GM19351 (cell line): Measurements from ENCODE around the gene ZNF521.
"Not testable (repeated sequence)": the region's sequence is repeated elsewhere in the genome, so short reads cannot be mapped to it uniquely, and the experiment has no call there.

Experiments
- ATAC-seq: cut with Tn5 transposase; IDR thresholded peaks from one replicate; pipeline ENCODE4 v1.9.1; 2021; ENCODE audit warnings: mild to moderate bottlenecking, moderate library complexity; ENCODE audit not compliant: unreplicated experiment

The ZNF521 gene

DNA sequence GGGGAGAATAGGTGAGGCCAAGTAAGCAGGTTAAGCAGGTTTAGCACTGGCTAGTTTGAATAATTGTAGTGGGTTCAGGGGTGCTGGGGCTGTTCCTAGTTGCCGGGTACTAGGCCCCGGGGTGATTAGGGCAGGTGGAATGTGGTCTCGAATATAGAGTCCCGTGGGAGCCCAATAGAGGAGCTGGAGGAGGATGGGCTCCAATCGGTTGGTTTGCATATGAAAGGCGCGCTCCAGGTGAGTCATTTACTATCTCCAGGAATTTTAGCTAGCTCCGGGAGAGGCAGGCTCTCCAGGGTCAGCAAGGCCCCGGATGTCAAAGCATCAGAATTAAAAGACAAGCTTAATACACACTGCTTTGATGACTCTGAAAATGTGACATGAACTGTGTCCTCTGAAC, 304.0 kb downstream of the ZNF521 start:
- ATAC-seq = no peak

DNA sequence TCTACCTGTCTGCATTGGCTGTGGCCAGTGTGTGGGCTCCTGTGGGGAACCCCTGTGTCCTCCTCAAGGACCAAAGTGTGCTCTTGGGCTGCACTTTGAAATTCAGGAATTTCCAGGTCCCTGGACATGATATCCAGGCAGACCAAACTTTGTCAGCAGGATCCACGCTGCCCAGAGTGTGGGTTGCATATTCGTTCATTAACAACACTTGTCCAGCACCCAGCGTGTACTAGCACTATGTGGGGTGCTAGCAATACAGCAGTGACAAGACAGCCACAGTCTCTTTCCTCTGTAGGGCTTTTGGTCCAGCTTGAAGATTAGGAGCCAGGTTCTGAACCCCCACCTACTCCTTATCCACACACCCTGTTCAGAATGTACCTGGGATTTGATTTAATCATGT, 304.5 kb downstream of the ZNF521 start:
- ATAC-seq = no peak

DNA sequence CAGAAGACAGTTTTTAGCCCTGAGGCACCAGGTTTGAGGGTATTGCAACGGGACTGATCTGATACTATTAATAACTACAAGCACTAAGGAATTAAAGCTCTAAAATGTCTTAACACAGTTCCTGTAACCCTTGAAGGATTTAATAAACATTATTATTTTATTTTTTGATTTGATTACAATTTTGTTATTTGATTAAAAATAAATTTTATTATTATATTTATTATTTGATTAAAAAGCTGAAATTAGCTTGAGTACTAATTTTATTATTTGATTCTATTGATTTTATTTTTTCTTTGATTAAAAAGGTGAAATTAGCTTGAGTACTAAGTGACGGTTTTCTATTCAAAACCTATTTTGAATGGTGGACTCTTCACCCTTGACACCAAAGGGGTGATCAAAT, 307.3 kb downstream of the ZNF521 start:
- no peak for ATAC-seq

DNA sequence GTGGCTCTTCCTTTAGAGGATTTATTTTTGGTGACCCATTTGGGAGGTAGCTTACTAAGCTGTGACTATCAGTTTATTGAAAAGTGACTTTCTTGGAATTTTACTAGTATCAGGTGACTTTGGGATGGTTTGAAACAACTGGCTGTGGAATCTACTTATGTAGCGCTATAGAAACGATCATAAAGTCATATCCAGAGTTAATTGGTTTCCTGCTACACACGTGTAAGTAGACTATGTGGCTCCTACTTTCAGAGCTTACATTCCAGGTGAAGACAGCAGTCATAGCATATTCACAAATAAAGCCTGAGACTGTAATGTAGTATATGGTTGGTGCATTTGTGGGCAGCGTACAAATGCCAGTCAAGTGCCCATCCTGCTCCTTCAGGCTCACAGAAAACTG, 308.9 kb downstream of the ZNF521 start:
- no peak for ATAC-seq

DNA sequence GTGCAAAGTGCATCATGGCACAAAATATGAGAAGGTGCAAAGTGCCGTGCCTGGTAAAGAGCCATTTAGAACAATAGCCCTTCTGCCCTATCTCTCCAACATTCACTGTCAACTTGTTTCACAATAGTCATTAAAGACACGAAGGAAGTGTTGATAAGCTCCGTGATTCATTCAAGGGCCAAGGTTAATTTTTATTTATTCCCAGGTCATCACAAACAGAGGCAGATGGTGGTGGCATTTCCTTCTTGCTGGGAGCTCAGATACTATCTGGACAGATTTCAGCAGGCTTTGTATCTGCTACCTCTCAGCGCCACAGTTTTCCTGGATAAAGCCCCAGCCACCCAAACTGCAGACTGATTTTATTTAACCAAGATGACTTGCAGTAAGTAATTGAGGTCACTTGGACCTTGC, 309.3 kb downstream of the ZNF521 start:
- ATAC-seq = no peak

DNA sequence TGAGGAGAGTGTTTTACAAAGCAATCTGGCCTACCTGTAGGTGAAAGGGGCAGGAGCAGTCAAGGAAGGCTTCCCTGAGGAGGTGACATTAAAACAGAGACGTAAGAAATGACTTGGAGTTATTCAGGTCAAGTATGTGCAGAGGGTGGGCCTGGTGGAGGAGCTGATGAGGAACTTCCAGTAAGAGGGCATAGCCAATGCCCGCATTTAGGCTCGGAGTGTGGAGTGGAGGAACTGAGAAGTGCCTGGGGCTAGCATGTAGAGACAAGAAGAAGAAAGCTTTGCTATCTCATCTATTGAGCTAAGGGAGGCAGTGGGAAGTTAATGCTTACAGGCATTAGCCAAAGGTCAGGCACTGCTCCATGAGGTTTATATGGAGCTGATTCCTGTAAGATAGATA, 312.2 kb downstream of the ZNF521 start:
- ATAC-seq = no peak

DNA sequence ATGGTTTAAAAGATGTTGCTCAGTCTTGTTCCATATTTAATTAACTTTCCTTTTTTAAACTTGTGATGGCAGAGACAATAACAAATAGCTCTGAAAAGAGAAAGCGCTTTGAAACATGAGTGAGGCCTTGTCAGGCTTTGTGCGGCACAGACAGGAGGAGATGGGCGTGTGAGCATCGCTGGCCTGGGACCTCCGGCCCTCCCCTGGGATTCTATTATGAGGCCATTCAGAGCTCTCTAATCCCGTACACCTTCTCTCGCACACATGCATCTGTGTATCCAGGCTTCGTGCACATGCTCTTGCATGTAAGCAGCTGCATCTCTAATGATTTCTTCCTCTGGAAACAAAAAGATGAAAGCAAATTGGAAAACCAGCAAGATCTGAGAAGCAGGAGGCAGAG, 313.7 kb downstream of the ZNF521 start:
- no peak for ATAC-seq

DNA sequence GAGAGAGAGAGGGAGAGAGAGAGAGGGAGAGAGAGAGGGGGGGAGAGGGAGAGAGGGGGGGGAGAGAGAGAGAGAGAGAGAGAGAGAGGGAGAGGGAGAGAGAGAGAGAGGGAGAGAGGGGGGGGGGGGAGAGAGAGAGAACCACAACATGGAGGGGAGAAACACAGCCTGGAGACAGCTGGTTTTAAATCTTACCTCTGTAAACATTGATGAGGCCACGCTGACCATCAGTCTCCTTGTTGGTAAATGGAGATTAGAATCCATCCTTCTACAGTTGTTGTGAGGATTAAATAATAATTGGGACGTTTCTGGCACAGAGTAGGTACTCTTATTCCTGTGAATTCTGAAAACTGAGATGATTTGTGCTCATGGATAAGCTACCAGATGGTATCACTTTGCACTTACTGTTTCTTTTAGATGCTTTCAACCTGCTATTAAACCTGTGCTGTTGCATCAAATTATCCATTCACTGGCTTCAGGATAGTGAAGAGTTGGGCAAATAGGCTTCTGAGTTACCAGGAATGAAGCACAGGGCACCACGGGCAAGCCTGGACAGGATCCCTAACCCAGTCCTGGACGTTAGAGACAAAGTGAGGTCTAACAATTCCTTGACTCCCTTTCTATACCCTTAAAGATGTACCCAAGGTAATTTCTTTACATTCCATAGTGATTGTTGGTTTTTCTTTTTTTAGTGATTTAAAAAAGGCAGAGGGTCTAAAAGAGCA, 318.1 kb downstream of the ZNF521 start:
- ATAC-seq = no peak

DNA sequence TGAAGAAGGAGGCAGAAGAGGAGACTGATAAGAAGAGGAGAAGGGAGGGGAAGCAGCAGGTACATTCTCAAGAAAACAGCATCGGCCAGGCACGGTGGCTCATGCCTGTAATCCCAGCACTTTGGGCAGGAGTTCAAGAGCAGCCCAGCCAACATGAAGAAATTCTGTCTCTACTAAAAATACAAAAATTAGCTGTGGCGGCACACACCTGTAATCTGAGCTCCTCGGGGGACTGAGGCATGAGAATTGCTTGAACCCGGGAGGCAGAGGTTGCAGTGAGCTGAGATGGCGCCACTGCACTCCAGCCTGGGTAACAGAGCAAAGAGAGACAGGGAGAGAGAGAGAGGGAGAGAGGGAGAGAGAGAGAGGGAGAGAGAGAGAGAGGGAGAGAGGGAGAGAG, 318.8 kb downstream of the ZNF521 start:
- ATAC-seq = not testable (repeated sequence)

DNA sequence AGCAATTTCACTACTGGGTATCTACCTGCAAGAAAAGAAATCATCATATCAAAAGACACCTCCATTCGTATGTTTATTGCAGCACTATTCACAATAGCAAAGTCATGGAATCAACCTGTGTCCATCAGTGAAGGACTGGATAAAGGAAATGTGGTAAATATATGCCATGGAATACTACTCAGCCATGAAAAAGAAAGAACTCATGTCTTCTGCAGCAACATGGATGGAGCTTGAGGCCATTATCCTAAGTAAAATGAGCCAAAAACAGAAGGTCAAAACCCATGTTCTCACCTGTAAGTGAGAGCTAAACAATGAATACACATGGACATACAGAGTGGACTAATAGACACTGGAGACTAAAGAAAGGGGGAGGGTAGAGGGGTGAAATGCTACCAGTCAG, 322.2 kb downstream of the ZNF521 start:
- ATAC-seq = no peak

DNA sequence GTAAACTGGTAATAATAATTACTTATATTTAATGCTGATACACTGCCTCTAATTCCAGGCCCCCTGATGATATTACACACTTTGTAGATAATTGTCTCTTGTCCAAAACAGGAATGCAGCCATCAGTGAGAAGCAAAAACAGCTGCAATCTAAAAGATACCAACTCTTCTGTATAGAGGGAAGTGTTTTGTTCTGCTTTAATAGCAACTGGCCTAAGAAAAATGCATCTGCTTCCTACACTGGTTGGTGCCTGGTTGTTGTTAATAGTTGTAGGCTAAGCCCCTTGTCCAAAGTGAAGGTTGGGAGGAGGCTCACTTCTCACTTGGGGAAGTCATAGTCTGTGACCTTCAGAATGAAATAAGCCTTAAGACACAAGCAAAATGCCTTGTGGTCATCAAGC, 332.0 kb downstream of the ZNF521 start:
- ATAC-seq = no peak

DNA sequence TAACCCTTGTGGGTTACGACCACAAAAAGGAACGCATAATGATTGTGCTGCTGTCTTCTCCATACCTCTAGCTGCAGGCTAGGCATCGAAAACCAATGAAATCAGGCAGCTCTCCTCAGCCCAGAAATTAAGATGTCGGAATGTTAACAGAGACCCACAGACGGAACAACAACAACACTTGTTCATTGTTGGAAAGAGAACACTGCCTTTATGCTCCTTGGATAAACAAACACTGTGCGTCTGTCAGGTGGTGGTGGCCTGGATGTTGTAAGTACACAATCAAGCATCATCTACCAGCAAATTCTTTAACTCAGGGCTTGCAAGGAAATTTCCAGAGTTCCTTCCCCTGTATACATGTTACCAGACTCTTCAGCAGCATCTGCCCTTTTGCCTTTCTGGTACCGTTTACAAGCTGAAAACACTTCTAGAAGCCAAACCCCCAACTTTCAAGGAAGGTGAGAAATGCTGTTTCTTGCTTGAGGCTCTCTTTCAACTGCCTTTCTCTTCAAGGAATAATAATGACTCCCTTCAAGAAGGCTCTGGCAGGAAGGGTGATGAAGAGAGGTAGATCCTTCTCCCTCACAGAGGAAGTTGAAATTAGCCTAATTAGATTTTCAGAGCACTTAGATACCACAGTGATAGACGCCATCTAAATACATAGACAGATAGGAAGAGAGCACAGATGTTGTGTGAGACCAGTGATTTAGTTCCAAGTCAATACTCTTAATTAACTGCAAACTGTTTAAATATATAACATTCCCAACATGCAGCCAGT, 332.7 kb downstream of the ZNF521 start:
- ATAC-seq = no peak

DNA sequence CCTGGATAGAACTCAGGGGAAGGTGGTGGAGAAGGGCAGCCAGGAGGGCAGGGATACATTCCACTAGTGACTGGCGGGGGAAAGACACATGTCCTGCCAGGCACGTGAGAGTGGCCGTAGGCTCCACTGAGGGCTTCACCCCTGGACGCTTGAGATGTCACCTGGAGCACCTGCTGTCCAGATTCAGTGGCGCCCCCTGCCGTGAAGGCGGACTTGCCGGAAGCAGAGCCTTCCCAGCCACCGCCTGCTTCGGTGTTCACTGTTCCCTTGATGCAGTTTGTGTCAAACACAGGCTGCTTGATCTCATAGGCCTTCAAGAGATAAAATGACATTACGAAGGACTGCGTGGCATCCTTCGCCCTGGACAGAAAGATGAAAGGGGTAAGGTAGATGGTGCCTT, 335.3 kb downstream of the ZNF521 start:
- no peak for ATAC-seq

DNA sequence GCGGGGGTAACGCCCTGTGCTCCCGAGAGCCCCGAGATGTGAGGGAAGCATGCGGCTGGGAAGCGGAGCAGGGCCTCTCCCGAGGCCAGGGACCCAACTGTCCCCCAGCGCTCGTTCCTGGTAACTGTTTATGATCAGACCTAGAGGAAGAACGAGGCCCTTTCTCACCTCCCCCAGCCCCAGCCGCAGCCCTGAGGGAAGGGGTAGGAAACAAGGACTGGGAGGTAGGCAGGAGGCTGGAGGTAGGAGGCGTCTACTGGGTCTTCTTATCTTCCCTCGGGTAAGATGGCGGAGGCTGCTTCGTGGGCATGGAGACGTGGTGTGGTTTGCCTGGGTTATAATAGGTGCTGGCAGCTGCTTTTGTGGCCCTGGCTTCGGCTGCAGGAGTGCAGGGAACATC, 335.8 kb downstream of the ZNF521 start:
- no peak for ATAC-seq
